SW 1271 (cell line): ENCODE data around the gene UBR1.
"Not testable (repeated sequence)": the region's sequence is repeated elsewhere in the genome, so short reads cannot be mapped to it uniquely, and the experiment has no call there.

Experiments used
- DNase-seq, 2 experiments: peaks; one replicate each; lab custom pipeline; 2025; lab: John Stamatoyannopoulos, UW

Gene UBR1

GRCh38 chr15:42911058-42911592 lies 194.7 kb downstream of the UBR1 start:
- DNase-seq, result no peak

DNA sequence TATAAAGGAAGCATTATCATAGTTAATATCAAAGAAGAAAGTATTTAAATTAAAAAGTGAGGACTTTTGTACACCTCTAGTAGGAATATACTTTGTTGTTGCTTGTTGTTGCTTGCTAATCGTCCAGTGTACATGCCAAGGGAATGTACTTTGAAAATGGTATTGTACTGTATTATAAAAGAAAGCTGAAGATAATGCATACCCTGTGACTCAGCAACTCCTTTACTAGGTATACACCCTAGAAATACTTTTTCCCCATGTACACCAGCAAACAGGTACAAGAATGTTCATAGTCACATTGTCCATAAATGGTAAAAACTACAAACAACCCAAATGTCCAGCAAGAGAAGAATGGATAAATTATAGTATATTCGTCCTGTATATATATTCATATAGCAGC lies 197.3 kb downstream of the UBR1 start:
- no peak for DNase-seq

GRCh38 chr15:42903388-42904324 lies 202.2 kb downstream of the UBR1 start:
- no peak for DNase-seq

DNA sequence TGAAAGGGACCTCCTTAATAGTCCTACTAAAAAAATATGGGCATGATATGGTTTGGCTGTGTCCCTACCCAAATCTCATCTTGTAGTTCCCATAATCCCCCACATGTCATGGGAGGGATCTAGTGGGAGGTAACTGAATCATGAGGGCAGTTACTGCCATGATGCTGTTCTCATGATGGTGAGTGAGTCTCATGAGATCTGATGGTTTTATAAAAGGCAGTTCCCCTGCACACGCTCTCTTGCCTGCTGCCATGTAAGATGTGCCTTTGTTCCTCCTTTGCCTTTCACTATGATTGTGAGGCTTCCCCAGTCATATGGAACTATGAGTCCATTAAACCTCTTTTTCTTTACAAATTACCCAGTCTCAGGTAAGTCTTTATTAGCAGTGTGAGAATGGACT lies 211.9 kb downstream of the UBR1 start:
- DNase-seq, result not testable (repeated sequence)
